OCI-LY1 (cell line): Measurements from ENCODE around the gene TLX3.

Experiments
- H2AFZ ChIP-seq: fragments of 200-600 bp; sonication (generic), shearing (Covaris generic); 2 replicates; pipeline ENCODE4 v1.6.0; 2014; ENCODE audit warnings: antibody characterized with exemption, mild to moderate bottlenecking, low read length
- H3F3A ChIP-seq: fragments of 200-600 bp; sonication (generic), shearing (Covaris generic); 2 replicates; pipeline ENCODE4 v1.6.0; 2014; ENCODE audit warnings: mild to moderate bottlenecking, antibody characterized with exemption, low read length, moderate library complexity; ENCODE audit not compliant: insufficient read depth
- H3K27ac ChIP-seq: fragments of 200-600 bp; sonication (generic); 2 replicates; pipeline ENCODE4 v1.5.1; 2014; ENCODE audit warnings: low read length, mixed run types, mild to moderate bottlenecking, low read depth; ENCODE audit not compliant: poor library complexity, severe bottlenecking
- H3K27me3 ChIP-seq: fragments of 200-600 bp; sonication (generic); 2 replicates; pipeline ENCODE4 v1.6.0; 2014; ENCODE audit warnings: antibody characterized with exemption, mild to moderate bottlenecking, low read length, moderate library complexity; ENCODE audit not compliant: insufficient read depth
- H3K36me3 ChIP-seq: fragments of 200-600 bp; sonication (generic); 2 replicates; pipeline ENCODE4 v1.6.1; 2014; ENCODE audit warnings: mild to moderate bottlenecking, antibody characterized with exemption, low read length, moderate library complexity, mixed read lengths; ENCODE audit not compliant: insufficient read depth
- H3K4me1 ChIP-seq: fragments of 200-600 bp; sonication (generic); 2 replicates; pipeline ENCODE4 v1.5.1; 2014; ENCODE audit warnings: mild to moderate bottlenecking, low read length, moderate library complexity; ENCODE audit not compliant: insufficient read depth, severe bottlenecking
- H3K4me2 ChIP-seq: fragments of 200-600 bp; sonication (generic), shearing (Covaris generic); 2 replicates; pipeline ENCODE4 v1.6.1; 2014; ENCODE audit warnings: low read length
- H3K4me3 ChIP-seq: fragments of 200-600 bp; sonication (generic); 2 replicates; pipeline ENCODE4 v1.5.1; 2014; ENCODE audit warnings: low read length, low read depth, mild to moderate bottlenecking, mixed read lengths; ENCODE audit not compliant: poor library complexity, severe bottlenecking
- H3K79me2 ChIP-seq: fragments of 200-600 bp; shearing (Covaris generic); 2 replicates; pipeline ENCODE4 v1.6.1; 2016; ENCODE audit warnings: mixed run types, low read length, mixed read lengths; ENCODE audit not compliant: insufficient read depth
- H3K9ac ChIP-seq: fragments of 200-600 bp; sonication (generic), shearing (Covaris generic); 2 replicates; pipeline ENCODE4 v1.6.1; 2014; ENCODE audit warnings: mild to moderate bottlenecking, low read length, mixed read lengths
- H3K9me2 ChIP-seq: fragments of 200-600 bp; sonication (generic), shearing (Covaris generic); 2 replicates; pipeline ENCODE4 v1.6.1; 2014; ENCODE audit warnings: low read depth, mild to moderate bottlenecking, low read length, mixed read lengths
- H3K9me3 ChIP-seq: fragments of 200-600 bp; shearing (Covaris generic); 2 replicates; pipeline ENCODE4 v1.6.1; 2014; ENCODE audit warnings: low read length, mixed read lengths
- H4K20me1 ChIP-seq: fragments of 200-600 bp; sonication (generic), shearing (Covaris generic); 2 replicates; pipeline ENCODE4 v1.6.0; 2016; ENCODE audit warnings: mild to moderate bottlenecking, low read length; ENCODE audit not compliant: insufficient read depth
- CTCF ChIP-seq: fragments of 200-600 bp; sonication (generic), shearing (Covaris generic); IDR thresholded peaks from 2 replicates; pipeline ENCODE4 v1.5.1; 2017; ENCODE audit warnings: mild to moderate bottlenecking, antibody characterized with exemption, low read length, moderate library complexity, mixed read lengths
- EZH2 ChIP-seq: fragments of 200-600 bp; sonication (generic), shearing (Covaris generic); IDR thresholded peaks from 2 replicates; pipeline ENCODE4 v1.8.0; 2017; ENCODE audit warnings: borderline replicate concordance, mixed run types, mild to moderate bottlenecking, antibody characterized with exemption, low read length, moderate library complexity, mixed read lengths

Gene TLX3

GRCh38 chr5:171312129-171312974, 3.3 kb downstream of the TLX3 start:
- TF ChIP-seq EZH2 (no peak), CTCF (no peak)
- no peaks in the 10 kb centered on the region for H3K27me3 ChIP-seq
- no peak overlapping the region for H3K4me2 ChIP-seq
- no peaks in the 10 kb centered on the region for H3K36me3 ChIP-seq
- no peak overlapping the region for H3K27ac ChIP-seq
- H3F3A ChIP-seq = no peaks in the 10 kb centered on the region
- no peak overlapping the region for H3K9ac ChIP-seq
- H4K20me1 ChIP-seq = no peaks in the 10 kb centered on the region
- no peaks in the 10 kb centered on the region for H3K4me1 ChIP-seq
- H2AFZ ChIP-seq = no peak overlapping the region
- H3K9me2 ChIP-seq = no peaks in the 10 kb centered on the region
- no peaks in the 10 kb centered on the region for H3K9me3 ChIP-seq
- H3K79me2 ChIP-seq = no peaks in the 10 kb centered on the region
- no peak overlapping the region for H3K4me3 ChIP-seq

DNA sequence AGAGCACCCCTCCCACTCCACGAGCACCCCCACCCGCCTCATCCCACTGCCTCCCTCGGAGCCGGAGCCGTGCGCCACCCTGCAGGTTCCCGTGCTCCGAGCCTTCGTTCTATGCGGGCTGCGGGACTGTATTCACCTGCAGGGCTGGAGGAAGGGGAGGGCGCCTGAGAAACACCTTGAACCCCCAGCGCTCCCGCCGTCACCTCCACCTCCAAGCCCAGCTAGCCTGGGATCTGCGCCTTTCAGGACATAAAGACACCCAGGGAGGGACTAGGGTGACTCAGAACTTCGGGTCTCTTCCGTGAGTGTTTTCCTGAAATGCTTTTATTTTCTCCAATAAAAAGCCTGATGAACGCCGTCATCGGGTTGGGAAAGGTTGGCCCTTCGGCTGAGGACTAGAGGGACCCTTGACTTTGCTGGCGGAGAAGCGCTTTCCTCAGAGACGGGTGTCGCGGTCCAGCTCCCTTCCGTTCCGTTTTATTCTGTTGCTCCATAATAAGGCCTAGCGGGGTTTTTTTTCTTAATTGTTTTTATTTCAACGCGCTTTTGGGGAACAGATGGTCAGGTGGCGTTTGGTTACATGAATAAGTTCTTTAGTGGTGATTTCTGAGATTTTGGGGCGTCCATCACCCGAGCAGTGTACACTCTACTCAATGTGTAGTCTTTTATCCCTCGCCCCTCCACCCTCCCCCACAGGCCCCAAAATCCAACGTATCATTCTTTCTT, 4.6 kb downstream of the TLX3 start:
- Histone ChIP-seq H3K27ac (no peak overlapping the region), H3K9ac (no peak overlapping the region), H3K9me2 (no peaks in the 10 kb centered on the region), H3K9me3 (no peaks in the 10 kb centered on the region), H3K79me2 (no peaks in the 10 kb centered on the region), H3K27me3 (no peaks in the 10 kb centered on the region), H2AFZ (no peak overlapping the region), H4K20me1 (no peaks in the 10 kb centered on the region), H3K4me1 (no peaks in the 10 kb centered on the region), H3K4me3 (no peak overlapping the region), H3F3A (no peaks in the 10 kb centered on the region), H3K4me2 (no peak overlapping the region), H3K36me3 (no peaks in the 10 kb centered on the region)
- no peak for TF ChIP-seq EZH2
- TF ChIP-seq CTCF = no peak

GRCh38 chr5:171314728-171315385, 5.8 kb downstream of the TLX3 start:
- H4K20me1 ChIP-seq = no peaks in the 10 kb centered on the region
- H3K9ac ChIP-seq = no peak overlapping the region
- no peaks in the 10 kb centered on the region for H3F3A ChIP-seq
- H3K4me1 ChIP-seq = no peaks in the 10 kb centered on the region
- TF ChIP-seq EZH2 (no peak), CTCF (no peak)
- no peak overlapping the region for H2AFZ ChIP-seq
- no peaks in the 10 kb centered on the region for H3K36me3 ChIP-seq
- no peak overlapping the region for H3K4me2 ChIP-seq
- no peaks in the 10 kb centered on the region for H3K9me2 ChIP-seq
- no peak overlapping the region for H3K4me3 ChIP-seq
- no peak overlapping the region for H3K27ac ChIP-seq
- no peaks in the 10 kb centered on the region for H3K79me2 ChIP-seq
- no peaks in the 10 kb centered on the region for H3K9me3 ChIP-seq
- H3K27me3 ChIP-seq = no peaks in the 10 kb centered on the region
